HG03520 (cell line): ENCODE results near the gene WNT11.

Experiments
- ATAC-seq: cut with Tn5 transposase; IDR thresholded peaks from one replicate; pipeline ENCODE4 v1.9.1; 2021; ENCODE audit warnings: mild to moderate bottlenecking, moderate library complexity; ENCODE audit not compliant: unreplicated experiment

Gene WNT11

GRCh38 chr11:76177250-76177686 lies 29.0 kb downstream of the WNT11 start:
- ATAC-seq = no peak

DNA sequence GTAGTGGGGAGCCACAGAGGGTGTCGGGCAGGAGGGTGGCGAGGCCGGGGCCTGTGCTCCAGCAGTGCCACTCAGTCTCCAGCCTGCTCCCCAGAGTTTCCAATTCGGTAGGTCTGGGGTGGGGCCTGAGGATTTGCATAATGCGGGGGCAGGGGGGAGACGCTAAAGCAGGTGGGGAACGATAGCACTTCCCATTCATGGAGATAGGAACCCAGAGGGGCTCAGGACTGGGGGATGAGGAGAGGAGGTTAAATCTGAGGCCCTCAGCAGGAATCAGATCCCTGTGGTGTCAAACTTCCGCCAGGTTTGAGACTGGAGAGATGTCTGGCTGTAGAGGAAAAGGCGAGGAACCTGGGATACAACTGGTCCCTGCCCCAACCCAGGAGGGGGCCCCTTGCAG lies 29.8 kb downstream of the WNT11 start:
- no peak for ATAC-seq

- ATAC-seq = no peak
Observed at GRCh38 chr11:76175783-76176182, 30.5 kb downstream of the WNT11 start.

- ATAC-seq = no peak
Observed at GRCh38 chr11:76174330-76174729, 32.0 kb downstream of the WNT11 start.

GRCh38 chr11:76173663-76174062 lies 32.6 kb downstream of the WNT11 start:
- ATAC-seq = no peak

DNA sequence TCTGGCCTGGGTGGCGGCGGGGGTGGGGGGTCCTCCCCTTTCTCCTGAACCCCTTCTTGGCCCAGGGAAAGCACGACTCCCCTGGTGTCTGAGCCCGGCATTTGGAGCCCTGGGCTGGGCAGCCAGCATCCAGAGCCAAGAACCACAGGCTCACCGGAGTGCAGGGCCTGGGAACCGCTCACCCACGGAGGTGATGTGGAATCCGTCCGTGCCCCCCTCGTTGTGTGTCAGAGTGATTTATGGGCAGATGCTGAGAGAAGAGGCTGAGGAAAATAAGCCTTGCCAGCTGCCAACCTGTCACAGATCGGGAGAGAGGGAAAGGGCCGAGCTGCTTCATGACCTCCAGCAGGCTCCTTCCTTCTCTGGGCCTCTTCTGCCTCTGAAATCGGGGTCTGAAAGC lies 33.7 kb downstream of the WNT11 start:
- ATAC-seq = no peak

DNA sequence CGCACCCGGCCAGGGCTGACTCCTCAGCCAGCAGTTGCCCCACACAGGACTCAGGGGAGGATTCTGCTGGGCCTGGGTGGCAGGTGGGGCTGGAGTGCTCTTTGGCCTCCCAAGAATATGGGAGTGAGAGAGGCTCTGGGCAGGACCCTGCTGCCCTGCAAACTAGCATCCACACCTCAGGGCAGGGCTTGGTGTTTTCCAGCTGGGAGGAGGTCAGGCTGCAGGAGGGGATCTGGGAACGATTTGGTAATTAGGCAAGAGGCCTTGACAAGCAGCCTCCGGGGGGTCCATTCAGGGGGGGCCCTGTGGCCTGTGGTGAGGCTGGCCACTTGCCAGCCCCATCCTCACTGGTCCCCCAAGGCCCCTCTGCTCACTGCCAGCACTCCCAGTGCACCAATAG lies 35.8 kb downstream of the WNT11 start:
- no peak for ATAC-seq

DNA sequence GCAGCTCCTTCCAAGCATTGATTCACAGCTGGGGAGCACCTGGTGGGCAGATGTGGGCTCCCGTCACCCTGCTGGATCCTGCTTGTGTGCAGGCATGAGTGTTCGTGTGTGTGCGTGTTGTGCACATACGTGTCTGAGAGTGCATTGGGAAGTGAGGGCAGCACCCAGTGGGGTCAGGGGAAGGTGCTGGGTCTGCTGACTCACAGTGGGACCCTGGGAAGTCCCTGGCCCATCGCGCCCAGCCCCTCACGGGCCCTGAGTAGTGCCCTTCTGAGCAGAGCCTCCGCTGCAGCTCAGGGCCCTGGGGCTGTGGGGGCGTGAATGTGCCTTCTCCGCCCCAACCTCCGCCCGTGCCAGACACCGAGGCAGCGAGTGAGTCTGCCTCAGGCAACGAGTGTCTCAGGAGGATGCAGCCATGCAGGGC lies 36.8 kb downstream of the WNT11 start:
- no peak for ATAC-seq

DNA sequence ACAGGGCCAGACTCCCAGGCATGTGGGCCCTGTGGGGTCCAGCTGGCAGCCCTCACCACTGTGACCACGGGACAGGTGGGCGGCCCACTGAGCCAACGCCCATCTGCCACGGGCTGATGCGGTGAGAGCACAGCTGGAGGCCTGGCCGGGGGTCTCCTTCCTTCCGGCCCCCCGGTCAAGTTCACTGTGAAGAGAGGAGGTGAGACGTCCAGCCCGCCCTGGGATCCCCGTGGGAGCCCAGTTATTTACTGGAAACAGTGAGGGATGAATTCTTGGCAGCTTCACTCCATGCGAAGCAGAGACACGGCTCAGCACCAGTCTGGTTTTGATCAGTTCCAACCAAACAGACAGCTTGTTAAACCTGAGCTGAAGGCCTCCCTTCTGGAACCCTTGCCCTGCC lies 38.7 kb downstream of the WNT11 start:
- ATAC-seq = no peak

GRCh38 chr11:76166314-76166713 lies 40.0 kb downstream of the WNT11 start:
- ATAC-seq = peak; percentile 57

GRCh38 chr11:76164861-76165751 lies 41.2 kb downstream of the WNT11 start:
- no peak for ATAC-seq

DNA sequence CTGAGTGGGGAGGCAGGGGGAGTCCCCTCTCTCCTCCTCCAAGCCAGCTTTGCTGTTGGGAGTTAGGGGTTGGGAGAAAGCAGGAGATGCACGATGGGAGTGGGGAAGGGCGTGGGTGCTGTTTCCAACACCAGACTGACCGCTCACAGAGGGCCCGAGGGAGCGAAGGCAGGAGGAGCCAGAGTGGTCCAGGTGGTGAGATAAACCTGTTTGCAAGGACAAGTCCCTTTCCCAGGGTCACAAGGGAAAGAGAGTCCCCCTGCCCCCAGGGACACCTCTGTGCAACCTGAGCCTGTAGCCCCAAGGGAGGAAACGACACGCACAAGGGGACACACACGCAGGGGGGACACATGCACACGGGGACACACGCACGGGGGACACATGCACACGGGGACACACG lies 42.2 kb downstream of the WNT11 start:
- no peak for ATAC-seq

GRCh38 chr11:76163289-76163880 lies 42.9 kb downstream of the WNT11 start:
- no peak for ATAC-seq

DNA sequence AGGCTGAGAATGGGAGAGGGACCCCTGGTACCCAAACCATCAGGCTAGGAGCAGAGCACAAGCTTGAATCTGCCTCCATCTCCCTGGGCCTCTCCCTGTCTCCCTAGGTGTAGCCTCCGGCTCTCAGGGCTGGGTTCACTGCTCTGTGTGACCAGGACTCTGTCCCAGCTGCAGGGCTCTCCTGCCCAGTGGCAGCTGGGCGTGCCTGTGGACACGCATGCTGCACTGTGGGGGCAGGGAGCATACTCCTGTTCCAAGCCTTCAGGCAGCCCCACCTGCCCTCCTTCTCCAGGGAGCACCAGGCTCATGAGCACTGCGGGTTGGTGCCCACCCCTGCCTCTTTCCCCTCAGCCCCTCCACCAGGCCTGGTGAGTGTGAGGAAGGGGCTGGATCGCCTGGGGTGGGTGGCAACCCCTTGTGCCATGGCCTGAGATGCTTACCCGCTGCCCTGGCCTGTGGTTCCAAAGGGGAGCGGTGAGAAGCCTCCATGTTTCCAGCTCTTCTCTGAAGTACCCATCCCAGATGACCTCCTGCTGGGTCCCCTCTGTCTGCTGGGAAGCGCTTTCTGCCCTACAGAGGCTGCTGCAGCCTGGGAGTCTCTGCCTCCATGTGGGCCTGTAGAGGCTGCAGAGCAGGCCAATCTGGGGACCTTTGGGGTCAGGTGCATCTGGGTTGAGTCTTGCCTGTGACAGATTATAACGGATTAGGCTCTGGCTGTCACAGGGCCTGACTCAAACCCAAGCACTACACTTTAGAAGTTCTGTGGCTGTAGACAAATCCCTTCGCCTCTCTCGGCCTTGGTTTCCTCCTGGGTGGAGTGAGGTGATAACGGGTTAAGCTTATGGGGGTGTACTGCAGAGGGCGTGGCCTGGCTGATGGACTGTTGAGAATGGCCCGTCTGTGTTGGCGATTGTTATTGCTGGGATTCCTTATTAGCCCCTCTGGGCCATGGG lies 43.7 kb downstream of the WNT11 start:
- no peak for ATAC-seq

- no peak for ATAC-seq
Observed at GRCh38 chr11:76161261-76161961, 44.9 kb downstream of the WNT11 start.

GRCh38 chr11:76160856-76161255 lies 45.4 kb downstream of the WNT11 start:
- ATAC-seq = no peak

GRCh38 chr11:76159983-76160661 lies 46.2 kb downstream of the WNT11 start:
- ATAC-seq = no peak

DNA sequence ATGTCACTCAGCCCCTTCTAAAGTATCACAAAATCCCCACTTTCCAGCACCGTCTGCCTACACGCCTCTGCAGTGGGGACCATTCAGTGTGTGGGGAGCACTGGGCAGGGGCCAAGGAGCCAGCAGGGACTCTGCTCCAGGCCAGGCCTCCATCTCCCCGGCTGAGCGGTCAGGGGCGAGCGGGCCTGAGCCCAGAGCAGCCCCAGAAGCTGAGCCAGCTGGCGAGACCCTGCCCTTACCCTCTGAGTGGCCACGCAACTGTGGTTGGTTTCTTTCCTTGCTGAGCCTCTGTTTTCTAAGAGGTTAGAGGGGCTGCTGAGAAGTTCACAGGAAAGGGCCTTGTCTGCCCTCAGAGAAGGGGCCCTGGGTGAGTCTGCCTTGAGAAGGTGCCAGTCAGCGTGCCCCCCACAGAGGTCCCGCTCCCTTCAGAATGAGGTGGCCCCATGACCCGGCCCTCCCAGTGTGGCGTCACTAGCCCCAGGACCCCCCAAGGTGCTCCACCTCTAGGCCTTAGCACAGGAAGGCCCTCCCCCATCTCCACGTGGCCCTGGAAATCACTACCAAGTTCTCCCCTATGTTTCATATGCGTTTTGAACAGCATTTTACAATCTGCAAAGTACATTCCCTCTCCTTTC lies 46.9 kb downstream of the WNT11 start:
- no peak for ATAC-seq
